ENCODE measurements around the gene GTPBP6.
"Not testable (repeated sequence)": the region's sequence is repeated elsewhere in the genome, so short reads cannot be mapped to it uniquely, and the experiment has no call there.

The GTPBP6 gene

GRCh38 chrX:290476-291166, 28.0 kb downstream of the GTPBP6 start:
- DNase-seq, result no peak

DNA sequence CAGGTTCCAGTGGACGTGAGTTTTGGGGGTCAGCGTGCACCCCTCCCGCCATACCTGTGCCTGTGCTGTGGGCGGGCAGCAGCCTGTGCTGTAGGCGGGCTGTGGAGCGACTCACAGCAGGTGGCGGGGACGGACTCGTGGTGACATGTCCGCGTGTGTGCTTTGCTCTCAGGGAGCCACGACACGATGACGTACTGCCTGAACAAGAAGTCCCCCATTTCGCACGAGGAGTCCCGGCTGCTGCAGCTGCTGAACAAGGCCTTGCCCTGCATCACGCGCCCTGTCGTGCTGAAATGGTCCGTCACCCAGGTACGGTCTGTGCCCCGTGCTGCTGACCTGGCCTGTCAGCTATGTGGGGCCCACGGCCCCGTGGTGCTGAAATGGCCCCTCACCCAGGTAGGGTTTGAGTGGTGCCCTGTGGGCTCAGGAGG, 30.0 kb downstream of the GTPBP6 start:
- no peak for DNase-seq

GRCh38 chrX:287670-288069, 30.9 kb downstream of the GTPBP6 start:
- no peak for DNase-seq

- DNase-seq, result no peak
Observed at GRCh38 chrX:285076-285677, 33.4 kb downstream of the GTPBP6 start.

- DNase-seq, result no peak
Observed at GRCh38 chrX:283115-283845, 35.3 kb downstream of the GTPBP6 start.

DNA sequence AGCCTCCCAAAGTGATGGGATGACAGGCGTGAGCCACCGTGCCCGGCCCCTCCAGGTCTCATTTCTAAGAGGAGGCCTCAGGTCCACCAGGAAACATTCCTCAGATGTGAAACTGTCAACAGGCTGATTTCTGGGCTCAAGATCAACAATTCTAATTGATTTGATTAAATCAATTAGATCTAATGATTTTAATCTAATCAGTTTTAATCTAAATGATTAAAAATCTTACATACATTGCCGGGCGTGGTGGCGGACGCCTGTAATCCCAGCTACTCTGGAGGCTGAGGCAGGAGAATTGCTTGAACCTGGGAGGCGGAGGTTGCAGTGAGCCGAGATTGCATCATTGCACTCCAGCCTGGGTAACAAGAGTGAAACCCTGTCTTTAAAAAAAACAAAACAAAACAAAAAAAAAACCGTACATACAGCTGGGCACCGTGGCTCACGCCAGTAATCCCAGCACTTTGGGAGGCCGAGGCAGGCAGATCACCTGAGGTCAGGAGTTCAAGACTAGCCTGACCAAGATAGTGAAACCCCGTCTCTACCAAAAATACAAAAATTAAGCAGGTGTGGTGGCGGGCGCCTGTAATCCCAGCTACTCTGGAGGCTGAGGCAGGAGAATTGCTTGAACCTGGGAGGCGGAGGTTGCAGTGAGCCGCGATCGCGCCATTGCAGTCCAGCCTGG, 36.5 kb downstream of the GTPBP6 start:
- DNase-seq, result not testable (repeated sequence)

DNA sequence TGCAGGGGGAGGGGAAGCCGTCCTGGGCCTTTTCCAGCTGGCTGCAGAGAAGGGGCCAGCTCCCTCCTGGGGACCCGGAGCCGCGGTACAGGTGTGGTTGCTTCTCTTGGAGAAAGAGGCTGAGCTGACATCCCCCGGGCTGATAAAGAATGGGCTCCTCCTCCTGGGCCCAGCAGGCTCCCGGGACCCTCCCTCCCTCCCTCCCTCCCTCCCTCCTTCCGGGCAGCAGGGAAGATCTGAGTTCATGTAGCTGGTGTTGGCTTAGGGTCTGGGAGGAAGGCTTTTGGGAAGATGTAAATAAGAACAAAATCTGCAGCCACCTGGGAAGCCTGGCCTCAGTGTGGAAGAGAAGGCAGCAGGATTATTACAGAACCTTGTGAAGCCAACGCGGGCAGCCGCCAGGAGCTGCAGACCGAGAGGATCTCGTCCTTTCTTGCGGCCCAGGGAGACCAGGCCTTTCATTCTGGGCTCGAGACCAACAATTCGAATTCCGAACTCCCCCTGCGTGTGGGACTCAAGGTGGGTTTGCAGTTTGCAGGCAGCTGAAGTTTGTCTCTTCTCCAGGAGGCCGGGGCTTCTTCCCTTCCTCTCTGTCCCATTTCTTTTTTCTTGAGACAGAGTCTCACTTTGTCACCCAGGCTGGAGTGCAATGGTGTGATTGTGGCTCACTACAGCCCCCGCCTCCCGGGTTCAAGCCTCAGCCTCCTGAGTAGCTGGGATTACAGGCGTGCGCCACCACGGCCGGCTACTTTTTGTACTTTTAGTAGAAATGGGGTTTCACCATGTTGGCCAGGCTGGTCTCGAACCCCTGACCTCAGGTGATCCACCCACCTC, 37.2 kb downstream of the GTPBP6 start, which contains the start of gene PLCXD1:
Gene PLCXD1 (plus strand): TSS at position 216 of the 834 bp plus-strand sequence. CDS start 2,807 bp downstream, outside the sequence.
- no peak for DNase-seq

DNA sequence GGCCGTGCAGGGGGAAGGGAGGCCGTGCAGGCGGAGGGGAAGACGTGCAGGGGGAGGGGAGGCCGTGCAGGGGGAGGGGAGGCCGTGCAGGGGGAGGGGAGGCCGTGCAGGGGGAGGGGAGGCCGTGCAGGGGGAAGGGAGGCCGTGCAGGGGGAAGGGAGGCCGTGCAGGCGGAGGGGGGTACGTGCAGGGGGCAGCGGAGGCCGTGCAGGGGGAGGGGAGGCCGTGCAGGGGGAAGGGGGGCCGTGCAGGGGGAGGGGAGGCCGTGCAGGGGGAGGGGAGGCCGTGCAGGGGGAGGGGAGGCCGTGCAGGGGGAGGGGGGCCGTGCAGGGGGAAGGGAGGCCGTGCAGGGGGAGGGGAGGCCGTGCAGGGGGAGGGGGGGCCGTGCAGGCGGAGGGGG, 37.9 kb downstream of the GTPBP6 start:
- not testable (repeated sequence) for DNase-seq

DNA sequence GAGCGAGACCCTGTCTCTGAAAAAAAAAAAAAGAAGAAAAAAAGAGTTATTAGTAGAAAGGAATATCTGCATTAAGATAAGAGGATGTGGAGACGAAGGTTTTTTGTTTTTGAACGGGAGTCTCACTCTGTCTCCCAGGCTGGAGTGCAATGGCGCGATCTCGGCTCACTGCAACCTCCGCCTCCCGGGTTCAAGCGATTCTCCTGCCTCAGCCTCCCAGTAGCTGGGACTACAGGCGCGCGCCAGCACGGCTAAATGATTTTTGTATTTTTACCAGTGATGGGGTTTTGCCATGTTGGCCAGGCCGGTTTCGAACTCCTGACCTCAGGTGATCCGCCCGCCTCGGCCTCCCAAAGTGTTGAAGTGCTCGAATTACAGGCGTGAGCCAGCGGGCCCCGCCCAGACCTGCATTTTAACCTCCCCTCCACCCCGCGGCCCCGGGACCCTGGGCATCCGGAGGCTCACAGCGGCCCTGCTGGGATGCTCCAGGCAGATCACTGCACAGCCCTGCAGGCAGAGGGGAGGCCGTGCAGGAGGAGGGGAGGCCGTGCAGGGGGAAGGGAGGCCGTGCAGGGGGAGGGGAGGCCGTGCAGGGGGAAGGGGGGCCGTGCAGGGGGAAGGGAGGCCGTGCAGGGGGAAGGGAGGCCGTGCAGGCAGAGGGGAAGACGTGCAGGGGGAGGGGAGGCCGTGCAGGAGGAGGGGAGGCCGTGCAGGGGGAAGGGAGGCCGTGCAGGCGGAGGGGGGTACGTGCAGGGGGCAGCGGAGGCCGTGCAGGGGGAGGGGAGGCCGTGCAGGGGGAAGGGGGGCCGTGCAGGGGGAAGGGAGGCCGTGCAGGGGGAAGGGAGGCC, 38.6 kb downstream of the GTPBP6 start:
- DNase-seq, result not testable (repeated sequence)

- no peak for DNase-seq
Observed at GRCh38 chrX:276581-277201, 41.9 kb downstream of the GTPBP6 start.

- DNase-seq, result no peak
Observed at GRCh38 chrX:275967-276580, 42.5 kb downstream of the GTPBP6 start.

- no peak for DNase-seq
Observed at GRCh38 chrX:275476-275966, 43.1 kb downstream of the GTPBP6 start.

DNA sequence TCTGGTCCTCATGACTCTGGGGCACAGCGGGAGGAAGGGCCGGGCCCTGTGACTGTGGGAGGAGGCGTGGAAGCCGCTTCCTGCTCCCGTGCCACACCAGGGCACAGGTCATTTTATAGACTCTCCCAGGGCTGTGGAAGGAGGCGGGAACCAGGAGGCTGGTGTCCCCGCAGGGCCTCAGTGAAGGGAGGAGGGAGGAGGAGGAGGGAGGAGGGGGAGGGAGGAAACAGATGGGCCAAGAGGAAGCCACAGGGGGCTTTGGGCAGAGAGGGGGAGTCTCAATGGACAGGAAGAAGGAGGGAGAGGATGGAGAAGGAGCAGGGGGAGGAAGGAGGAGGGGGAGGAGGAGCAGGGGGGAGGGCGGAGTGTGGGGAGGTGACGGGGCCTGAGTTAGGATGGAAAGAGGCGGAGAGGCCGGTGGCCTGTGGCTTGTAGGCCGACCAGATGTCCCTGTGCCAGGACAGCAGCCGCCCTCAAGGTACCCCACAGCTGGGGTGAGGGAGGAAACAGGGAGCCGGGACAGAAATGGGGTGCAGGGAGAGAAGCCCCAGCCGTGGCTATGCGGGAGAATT, 43.6 kb downstream of the GTPBP6 start:
- DNase-seq, result no peak

DNA sequence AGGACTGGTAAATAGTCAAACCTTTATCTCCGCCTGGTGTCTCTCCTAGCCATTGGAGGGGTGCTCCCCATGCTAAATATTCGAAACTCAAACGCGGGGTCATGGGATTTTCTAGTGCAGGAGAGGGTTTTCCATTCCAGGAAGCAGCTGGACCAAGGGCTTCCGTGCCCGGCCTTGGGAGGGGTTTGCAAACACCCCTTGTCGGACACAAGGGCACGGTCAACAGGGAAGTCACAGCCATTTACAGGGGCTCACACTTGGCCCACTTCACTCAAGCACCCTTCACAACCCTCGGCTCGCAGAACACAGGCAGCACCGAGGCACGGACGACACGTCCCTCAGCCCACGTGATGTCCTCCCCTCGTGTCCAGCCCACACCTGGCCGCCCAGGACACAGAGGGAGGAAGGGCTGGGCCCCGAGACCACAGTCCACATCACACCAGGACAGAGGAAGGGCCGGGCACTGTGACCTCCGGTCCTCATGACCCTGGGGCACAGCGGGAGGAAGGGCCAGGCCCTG, 47.7 kb downstream of the GTPBP6 start:
- no peak for DNase-seq

DNA sequence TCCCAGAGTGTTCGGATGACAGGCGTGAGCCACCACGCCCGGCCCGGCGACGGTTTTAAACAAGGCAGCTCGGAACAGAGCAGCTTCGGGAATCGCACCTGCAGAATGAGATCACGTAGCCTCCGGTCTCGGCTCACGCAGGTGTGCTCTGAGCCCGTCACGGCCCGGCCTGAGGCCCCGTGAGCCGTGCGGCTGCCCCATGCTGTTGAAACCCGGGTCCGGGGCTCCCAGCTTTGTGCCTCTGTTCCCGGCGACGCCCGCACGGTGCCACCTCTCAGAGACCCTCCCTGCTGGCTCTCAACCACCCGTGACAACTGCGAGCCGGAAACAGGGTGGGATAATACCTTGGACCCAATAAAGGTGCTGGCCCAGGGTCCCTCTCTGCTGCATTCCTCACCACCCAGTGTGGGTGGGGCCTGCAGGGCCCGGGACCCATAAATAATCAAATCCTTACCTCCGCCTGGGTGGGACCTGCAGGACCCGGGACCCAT, 50.8 kb downstream of the GTPBP6 start:
- DNase-seq, result no peak

DNA sequence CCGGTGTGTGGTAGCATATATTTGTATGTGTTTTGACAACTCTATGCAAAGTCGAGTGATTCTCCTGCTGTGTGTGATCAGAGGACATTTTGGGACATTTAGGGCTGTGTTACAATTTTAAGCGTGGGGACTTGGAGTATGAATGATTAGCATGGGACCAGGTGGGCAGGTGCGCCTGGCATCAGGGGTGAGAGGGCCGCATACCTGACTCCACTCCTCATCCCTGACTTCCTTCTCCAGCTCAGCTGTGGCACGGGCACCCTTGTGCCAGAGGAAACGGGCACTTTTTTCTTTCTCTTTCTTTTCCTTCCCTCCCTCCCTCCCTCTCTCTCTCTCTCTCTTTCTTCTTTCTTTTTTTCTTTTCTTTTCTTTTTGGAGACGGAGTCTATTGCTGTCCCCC, 53.1 kb downstream of the GTPBP6 start:
- no peak for DNase-seq

DNA sequence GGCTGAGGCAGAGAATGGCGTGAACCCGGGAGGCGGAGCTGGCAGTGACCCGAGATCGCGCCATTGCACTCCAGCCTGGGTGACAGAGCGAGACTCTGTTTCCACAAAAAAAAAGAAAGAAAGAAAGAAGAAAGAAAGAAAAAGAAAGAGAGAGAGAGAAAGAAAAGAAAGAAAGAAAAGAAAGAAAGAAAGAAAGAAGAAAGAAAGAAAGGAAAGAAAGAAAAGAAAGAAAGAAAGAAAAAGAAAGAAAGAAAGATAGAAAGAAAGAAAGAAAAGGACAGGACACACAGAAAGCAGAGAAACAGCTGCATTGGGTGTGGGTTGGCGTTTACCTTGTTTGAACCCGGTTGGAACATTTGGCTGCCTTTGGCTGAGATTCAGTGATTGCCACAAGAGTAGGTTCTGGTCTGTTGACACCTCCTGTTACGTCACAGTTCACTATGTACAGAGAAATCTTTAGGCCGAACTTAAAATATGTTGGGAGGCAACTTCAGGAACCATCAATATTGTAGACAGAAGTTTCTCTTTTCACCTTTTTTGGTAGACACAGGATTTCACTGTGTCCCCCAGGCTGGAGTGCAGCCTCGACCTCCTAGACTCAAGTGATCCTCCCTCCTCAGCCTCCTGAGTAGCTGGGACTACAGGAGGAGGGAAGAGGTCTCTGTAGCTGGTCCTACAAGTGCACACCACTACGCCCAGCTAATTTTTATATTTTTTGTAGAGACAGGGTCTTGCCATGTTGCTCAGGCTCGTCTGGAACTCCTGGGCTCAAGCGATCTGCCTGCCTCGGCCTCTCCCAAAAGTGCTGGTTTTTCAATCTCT, 53.8 kb downstream of the GTPBP6 start:
- DNase-seq, result no peak

GRCh38 chrX:264006-264405, 54.6 kb downstream of the GTPBP6 start:
- not testable (repeated sequence) for DNase-seq
